Effector memory CD4-positive, alpha-beta T cell (primary cell): ENCODE data around the gene GUCA1C.

Source experiments
- DNase-seq, 3 donors: peaks; one replicate each; pipeline ENCODE4 v3.0.0-alpha.2; 2020
- H3K27ac ChIP-seq: 2 replicates; pipeline ENCODE4 v1.7.0; 2013; ENCODE audit warnings: mild to moderate bottlenecking, low read length, moderate library complexity; ENCODE audit not compliant: insufficient read depth, poor library complexity, severe bottlenecking
- H3K27me3 ChIP-seq: replicated peaks from 2 replicates; pipeline ENCODE4 v1.7.0; 2013; ENCODE audit warnings: mild to moderate bottlenecking, low read length; ENCODE audit not compliant: insufficient read depth, control insufficient read depth, poor library complexity, severe bottlenecking
- H3K36me3 ChIP-seq: 2 replicates; pipeline ENCODE4 v1.7.0; 2013; ENCODE audit warnings: mild to moderate bottlenecking, low read length, moderate library complexity; ENCODE audit not compliant: control insufficient read depth, insufficient read depth
- H3K4me1 ChIP-seq: 2 replicates; pipeline ENCODE4 v1.7.0; 2013; ENCODE audit warnings: low read length, mild to moderate bottlenecking; ENCODE audit not compliant: control insufficient read depth, insufficient read depth, poor library complexity, severe bottlenecking
- H3K4me3 ChIP-seq: 2 replicates; pipeline ENCODE4 v1.7.0; 2013; ENCODE audit warnings: low read length, low read depth, mild to moderate bottlenecking; ENCODE audit not compliant: insufficient read depth, poor library complexity, severe bottlenecking
- H3K9me3 ChIP-seq: 2 replicates; pipeline ENCODE4 v1.7.0; 2013; ENCODE audit warnings: mild to moderate bottlenecking, low read length, moderate library complexity; ENCODE audit not compliant: control insufficient read depth

Gene GUCA1C

GRCh38 chr3:108909799-108910198, 43.9 kb downstream of the GUCA1C start:
- H3K4me1 ChIP-seq = no peaks in the 10 kb centered on the region
- H3K27me3 ChIP-seq = no peaks in the 10 kb centered on the region
- H3K9me3 ChIP-seq = no peaks in the 10 kb centered on the region
- H3K36me3 ChIP-seq = no peaks in the 10 kb centered on the region
- no peak for DNase-seq
- H3K4me3 ChIP-seq = no peak overlapping the region
- no peak overlapping the region for H3K27ac ChIP-seq

DNA sequence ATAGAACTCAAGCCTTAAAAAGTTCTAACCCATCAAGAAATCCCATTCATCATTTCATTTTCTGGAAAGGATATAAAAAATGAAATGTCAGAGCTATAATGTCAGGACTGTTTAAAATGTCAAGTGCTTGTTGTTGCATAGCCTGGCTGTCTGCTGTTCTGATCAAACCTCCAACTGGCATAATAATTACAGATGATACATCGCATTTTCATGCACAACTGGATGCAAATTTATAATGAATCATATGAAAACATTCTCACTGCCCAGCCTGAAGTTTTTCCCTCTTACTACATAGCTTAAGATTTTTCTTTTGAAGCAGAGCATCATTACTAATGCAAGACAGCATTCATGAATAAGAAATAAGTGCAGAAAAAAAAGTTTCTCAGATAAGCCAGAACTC, 46.5 kb downstream of the GUCA1C start:
- no peaks in the 10 kb centered on the region for H3K36me3 ChIP-seq
- no peak overlapping the region for H3K4me3 ChIP-seq
- no peak for DNase-seq
- H3K9me3 ChIP-seq = no peaks in the 10 kb centered on the region
- no peaks in the 10 kb centered on the region for H3K4me1 ChIP-seq
- no peak overlapping the region for H3K27ac ChIP-seq
- H3K27me3 ChIP-seq = no peaks in the 10 kb centered on the region

DNA sequence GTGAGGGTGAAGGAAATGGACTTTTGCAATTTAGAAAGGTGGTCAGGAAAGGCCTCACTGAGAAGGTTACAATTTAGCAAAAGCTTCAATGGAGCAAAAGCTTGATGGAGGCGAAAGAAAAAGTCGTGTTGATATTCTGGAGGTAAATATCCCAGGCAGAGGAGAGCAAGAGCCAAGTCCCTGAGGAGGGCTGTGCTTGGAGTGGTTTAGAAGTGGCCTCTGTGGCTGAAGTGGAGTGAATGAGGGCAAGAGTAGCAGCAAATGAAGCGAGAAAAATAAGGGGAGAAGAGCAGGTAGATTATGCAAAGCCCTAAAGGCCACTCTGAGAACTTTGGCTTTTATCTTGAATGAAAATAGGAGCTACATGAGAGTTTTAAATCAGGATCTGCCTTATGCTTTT, 54.1 kb downstream of the GUCA1C start:
- DNase-seq = no peak
- no peak overlapping the region for H3K4me3 ChIP-seq
- H3K4me1 ChIP-seq = no peaks in the 10 kb centered on the region
- no peaks in the 10 kb centered on the region for H3K36me3 ChIP-seq
- no peaks in the 10 kb centered on the region for H3K9me3 ChIP-seq
- H3K27ac ChIP-seq = no peak overlapping the region
- H3K27me3 ChIP-seq = no peaks in the 10 kb centered on the region

GRCh38 chr3:108897883-108898282, 55.8 kb downstream of the GUCA1C start:
- Histone ChIP-seq H3K27me3 (no peaks in the 10 kb centered on the region), H3K4me3 (no peak overlapping the region), H3K36me3 (no peaks in the 10 kb centered on the region), H3K4me1 (no peaks in the 10 kb centered on the region), H3K9me3 (no peaks in the 10 kb centered on the region), H3K27ac (no peak overlapping the region)
- DNase-seq = no peak

GRCh38 chr3:108894981-108895380, 58.7 kb downstream of the GUCA1C start:
- Histone ChIP-seq H3K27ac (no peak overlapping the region), H3K27me3 (no peaks in the 10 kb centered on the region), H3K4me3 (no peak overlapping the region), H3K9me3 (no peaks in the 10 kb centered on the region), H3K4me1 (no peaks in the 10 kb centered on the region), H3K36me3 (no peaks in the 10 kb centered on the region)
- no peak for DNase-seq

DNA sequence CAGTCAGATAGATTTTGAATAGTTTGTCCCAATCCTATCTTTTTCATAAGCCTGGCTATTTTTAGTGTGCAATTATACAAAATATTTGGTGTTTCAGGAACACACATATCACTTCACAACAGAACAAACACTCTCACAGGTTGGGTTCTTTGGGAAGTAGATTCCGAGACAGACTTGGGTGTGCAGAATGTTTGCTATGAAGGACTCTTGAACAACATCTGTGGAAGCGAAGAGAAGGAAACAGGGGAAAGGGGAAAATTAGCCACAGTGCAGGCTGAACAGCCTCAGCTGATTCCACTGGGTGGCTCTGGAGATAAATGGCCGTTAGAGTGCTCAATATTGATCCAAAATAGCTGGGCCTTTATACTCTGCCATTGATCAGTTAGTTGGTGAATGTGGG, 61.8 kb downstream of the GUCA1C start:
- Histone ChIP-seq H3K27ac (no peak overlapping the region), H3K36me3 (no peaks in the 10 kb centered on the region), H3K4me1 (no peaks in the 10 kb centered on the region), H3K4me3 (no peak overlapping the region), H3K27me3 (no peaks in the 10 kb centered on the region), H3K9me3 (no peaks in the 10 kb centered on the region)
- DNase-seq = no peak

- H3K27ac ChIP-seq = no peak overlapping the region
- no peak for DNase-seq
- H3K36me3 ChIP-seq = no peaks in the 10 kb centered on the region
- H3K4me3 ChIP-seq = no peak overlapping the region
- no peaks in the 10 kb centered on the region for H3K9me3 ChIP-seq
- no peaks in the 10 kb centered on the region for H3K4me1 ChIP-seq
- no peaks in the 10 kb centered on the region for H3K27me3 ChIP-seq
Measured at GRCh38 chr3:108887777-108888176, 65.9 kb downstream of the GUCA1C start.

DNA sequence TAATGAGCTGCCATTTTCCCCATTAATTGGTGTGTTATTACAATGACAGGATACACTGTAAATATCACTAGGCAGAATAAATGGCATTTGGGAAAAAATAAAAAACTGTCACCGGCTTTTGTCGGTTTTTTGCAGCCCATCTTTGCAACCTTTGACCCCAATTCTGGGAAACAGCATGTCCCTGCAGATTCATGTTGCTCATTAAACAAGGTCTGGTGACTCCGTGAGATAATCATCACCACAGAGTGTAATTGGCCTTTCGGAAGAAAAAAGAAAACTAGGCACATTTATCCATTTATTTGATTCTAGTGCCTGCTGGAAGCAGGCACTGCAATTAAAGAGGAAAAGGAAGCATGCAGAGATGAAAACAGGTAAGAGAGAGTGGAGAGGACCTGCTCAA, 66.6 kb downstream of the GUCA1C start:
- no peak overlapping the region for H3K27ac ChIP-seq
- no peak for DNase-seq
- H3K27me3 ChIP-seq = no peaks in the 10 kb centered on the region
- no peaks in the 10 kb centered on the region for H3K9me3 ChIP-seq
- H3K4me1 ChIP-seq = no peaks in the 10 kb centered on the region
- H3K4me3 ChIP-seq = no peak overlapping the region
- H3K36me3 ChIP-seq = no peaks in the 10 kb centered on the region

DNA sequence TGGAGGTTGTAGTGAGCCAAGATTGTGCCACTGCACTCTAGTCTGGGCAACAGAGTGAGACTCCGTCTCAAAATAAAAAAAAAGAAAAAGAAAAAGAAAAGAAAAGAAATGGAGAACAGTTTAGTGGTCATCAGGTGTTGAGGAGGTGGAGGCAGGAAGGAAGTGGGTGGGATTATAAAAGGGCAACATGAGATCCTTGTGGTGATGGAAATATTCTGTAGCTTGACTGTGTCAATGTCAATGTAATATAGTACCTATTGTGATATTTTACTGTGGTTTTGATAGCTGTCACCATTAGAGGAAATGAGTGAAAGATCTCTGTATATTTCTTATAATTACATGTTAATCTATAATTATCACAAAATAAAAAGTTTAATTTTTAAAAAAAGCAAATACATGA, 70.3 kb downstream of the GUCA1C start:
- Histone ChIP-seq H3K9me3 (no peaks in the 10 kb centered on the region), H3K4me3 (no peak overlapping the region), H3K27me3 (no peaks in the 10 kb centered on the region), H3K36me3 (no peaks in the 10 kb centered on the region), H3K27ac (no peak overlapping the region), H3K4me1 (no peaks in the 10 kb centered on the region)
- no peak for DNase-seq

- DNase-seq = no peak
Measured at GRCh38 chr3:108882762-108883161, 70.9 kb downstream of the GUCA1C start.

DNA sequence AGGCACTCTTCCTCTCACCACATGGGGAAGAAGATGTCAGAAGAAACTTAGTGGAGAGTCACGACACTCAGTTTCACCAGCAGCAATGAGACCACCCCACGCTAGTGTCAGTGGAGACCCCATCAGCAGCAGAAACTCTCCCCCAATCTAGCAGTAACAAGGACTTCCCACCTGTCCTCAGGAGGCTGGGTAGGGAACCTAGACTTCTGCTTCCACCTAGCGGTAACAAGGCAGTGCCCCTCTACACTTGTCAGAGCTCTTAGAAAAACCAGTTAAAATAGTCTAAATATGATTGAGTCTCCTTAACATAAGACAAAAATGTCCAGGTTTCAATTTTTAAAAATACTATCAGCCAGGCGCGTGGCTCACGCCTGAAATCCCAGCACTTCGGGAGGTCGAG, 73.8 kb downstream of the GUCA1C start:
- no peaks in the 10 kb centered on the region for H3K9me3 ChIP-seq
- no peaks in the 10 kb centered on the region for H3K4me1 ChIP-seq
- no peak overlapping the region for H3K4me3 ChIP-seq
- H3K27ac ChIP-seq = no peak overlapping the region
- no peak for DNase-seq
- no peaks in the 10 kb centered on the region for H3K36me3 ChIP-seq
- H3K27me3 ChIP-seq = no peaks in the 10 kb centered on the region

More at GRCh38 chr3:108882762-108883161, 70.9 kb downstream of the GUCA1C start:
- Histone ChIP-seq H3K4me1 (no peaks in the 10 kb centered on the region), H3K9me3 (no peaks in the 10 kb centered on the region), H3K4me3 (no peak overlapping the region), H3K36me3 (no peaks in the 10 kb centered on the region), H3K27me3 (no peaks in the 10 kb centered on the region), H3K27ac (no peak overlapping the region)
